ENCODE results near the gene NR2E1.

Gene NR2E1

DNA sequence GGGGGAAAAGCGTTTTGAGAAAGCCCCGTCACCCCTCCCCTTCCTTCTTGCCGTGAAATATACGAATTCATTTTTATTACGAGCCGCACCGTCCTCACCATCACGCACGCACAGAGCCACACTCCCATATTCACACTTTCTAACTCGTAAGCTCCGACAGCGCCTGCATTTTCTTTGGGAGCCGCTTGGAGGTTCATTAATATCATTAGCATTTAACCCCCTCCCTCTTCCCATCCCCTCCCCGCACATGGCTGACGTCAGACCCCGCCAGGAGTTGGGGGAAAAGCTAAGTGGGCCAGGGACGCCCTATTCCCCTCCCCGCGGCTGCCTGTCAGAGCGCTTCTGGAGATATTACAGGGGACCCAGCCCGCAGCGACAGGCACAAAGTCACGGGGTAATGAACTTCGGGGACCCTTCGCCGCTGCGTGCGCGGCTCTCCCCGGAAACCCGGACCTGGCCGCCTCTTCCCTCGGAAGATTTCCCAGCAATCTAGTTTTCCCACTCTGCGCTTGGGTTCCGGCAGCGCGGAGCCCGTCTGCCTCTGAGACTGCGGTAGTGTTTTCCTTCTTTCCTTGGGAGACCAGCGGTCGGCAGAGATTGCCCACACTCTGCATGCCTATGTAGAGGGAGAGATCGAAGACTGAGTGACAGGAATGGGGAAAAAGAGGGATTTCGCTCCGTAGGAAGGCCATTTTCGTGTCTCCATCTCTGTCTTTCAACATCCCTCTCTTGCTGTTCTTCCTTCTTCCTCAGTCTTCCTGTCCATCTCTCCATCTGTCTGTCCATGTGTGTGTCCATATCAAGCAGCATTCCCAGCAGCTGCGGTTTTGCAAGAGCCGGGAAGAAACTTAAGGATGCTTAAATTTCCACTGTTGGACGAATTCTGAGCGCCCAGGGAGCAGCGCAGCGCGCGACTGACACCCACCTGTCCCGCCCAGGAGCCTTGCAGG lies at the start of gene NR2E1:
NR2E1 (plus strand) TSS at position 309 of the 950 bp plus-strand sequence. CDS start 744 bp downstream, outside the sequence.
- Histone ChIP-seq H3K9me3 (ENCODE audit: control insufficient read depth, insufficient read depth, low read depth, low read length) (no peaks in the 10 kb centered on the region), H3K27ac (ENCODE audit: extremely low read depth, low read depth, low read length) (peak within 1 kb of the TSS; percentile 29; the same call in 1 of the 2 replicates), H3K4me1 (ENCODE audit: control insufficient read depth, insufficient read depth, low read length) (no peaks in the 10 kb centered on the region), H3K36me3 (ENCODE audit: control insufficient read depth in 2 of 2, insufficient read depth in 1 of 2, low read length in 2 of 2) (no peaks in the 10 kb centered on the region), H3K4me3 (ENCODE audit: low read depth, low read length) (peak within 1 kb of the TSS; percentile 48)
- CTCF ChIA-PET, result interaction anchor here (0.7 to 1.3 kb wide), 6 partner anchors 22 to 87 kb away, joined by 3 to 5 read pairs (median 4); no protein-coding TSS in a partner anchor
- POLR2A ChIA-PET, result interaction anchor here (1.1 to 1.9 kb wide), 4 partner anchors 10 to 397 kb away, joined by 3 to 10 read pairs (median 5); partner anchors contain the start of gene SNX3
- TF ChIP-seq, protein P1, sequence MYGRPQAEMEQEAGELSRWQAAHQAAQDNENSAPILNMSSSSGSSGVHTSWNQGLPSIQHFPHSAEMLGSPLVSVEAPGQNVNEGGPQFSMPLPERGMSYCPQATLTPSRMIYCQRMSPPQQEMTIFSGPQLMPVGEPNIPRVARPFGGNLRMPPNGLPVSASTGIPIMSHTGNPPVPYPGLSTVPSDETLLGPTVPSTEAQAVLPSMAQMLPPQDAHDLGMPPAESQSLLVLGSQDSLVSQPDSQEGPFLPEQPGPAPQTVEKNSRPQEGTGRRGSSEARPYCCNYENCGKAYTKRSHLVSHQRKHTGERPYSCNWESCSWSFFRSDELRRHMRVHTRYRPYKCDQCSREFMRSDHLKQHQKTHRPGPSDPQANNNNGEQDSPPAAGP (tag by site-specific recombination; IDR thresholded peaks at IDR 0.05), result no peak
- TF ChIP-seq, protein P2, sequence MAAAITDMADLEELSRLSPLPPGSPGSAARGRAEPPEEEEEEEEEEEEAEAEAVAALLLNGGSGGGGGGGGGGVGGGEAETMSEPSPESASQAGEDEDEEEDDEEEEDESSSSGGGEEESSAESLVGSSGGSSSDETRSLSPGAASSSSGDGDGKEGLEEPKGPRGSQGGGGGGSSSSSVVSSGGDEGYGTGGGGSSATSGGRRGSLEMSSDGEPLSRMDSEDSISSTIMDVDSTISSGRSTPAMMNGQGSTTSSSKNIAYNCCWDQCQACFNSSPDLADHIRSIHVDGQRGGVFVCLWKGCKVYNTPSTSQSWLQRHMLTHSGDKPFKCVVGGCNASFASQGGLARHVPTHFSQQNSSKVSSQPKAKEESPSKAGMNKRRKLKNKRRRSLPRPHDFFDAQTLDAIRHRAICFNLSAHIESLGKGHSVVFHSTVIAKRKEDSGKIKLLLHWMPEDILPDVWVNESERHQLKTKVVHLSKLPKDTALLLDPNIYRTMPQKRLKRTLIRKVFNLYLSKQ (tag by site-specific recombination; IDR thresholded peaks at IDR 0.05; ENCODE audit: borderline replicate concordance), result no peak
- TF ChIP-seq, protein P3, sequence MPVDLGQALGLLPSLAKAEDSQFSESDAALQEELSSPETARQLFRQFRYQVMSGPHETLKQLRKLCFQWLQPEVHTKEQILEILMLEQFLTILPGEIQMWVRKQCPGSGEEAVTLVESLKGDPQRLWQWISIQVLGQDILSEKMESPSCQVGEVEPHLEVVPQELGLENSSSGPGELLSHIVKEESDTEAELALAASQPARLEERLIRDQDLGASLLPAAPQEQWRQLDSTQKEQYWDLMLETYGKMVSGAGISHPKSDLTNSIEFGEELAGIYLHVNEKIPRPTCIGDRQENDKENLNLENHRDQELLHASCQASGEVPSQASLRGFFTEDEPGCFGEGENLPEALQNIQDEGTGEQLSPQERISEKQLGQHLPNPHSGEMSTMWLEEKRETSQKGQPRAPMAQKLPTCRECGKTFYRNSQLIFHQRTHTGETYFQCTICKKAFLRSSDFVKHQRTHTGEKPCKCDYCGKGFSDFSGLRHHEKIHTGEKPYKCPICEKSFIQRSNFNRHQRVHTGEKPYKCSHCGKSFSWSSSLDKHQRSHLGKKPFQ (tag by site-specific recombination; IDR thresholded peaks at IDR 0.05), result peak; percentile 84
- TF ChIP-seq SCRT2 (tag by site-specific recombination; IDR thresholded peaks at IDR 0.05) (no peak), HOXA7 (CRISPR knock-in tag; IDR thresholded peaks at IDR 0.05; ENCODE audit: borderline replicate concordance) (no peak), ZNF433 (tag by site-specific recombination; IDR thresholded peaks at IDR 0.05; ENCODE audit: low read depth) (no peak), ZSCAN23 (tag by site-specific recombination; IDR thresholded peaks at IDR 0.05) (no peak), SP3 (tag by site-specific recombination; IDR thresholded peaks at IDR 0.05) (peak; percentile 39), ZNF544 (tag by site-specific recombination; IDR thresholded peaks at IDR 0.05) (no peak), ZIC2 (tag by site-specific recombination; IDR thresholded peaks at IDR 0.05) (no peak), ZNF416 (tag by site-specific recombination; IDR thresholded peaks at IDR 0.05) (no peak), ZNF830 (tag by site-specific recombination; IDR thresholded peaks at IDR 0.05; ENCODE audit: low read depth) (no peak), ZNF37A (tag by site-specific recombination; IDR thresholded peaks at IDR 0.05) (no peak), ZNF426 (tag by site-specific recombination; IDR thresholded peaks at IDR 0.05) (no peak), ZBTB1 (tag by site-specific recombination; IDR thresholded peaks at IDR 0.05) (0 out of 2 replicates have a peak, but pooled peaks have one; percentile 23), ZNF549 (tag by site-specific recombination; IDR thresholded peaks at IDR 0.05) (no peak), ZNF157 (tag by site-specific recombination; IDR thresholded peaks at IDR 0.05) (no peak), SP7 (tag by site-specific recombination; IDR thresholded peaks at IDR 0.05) (no peak; the same call in 1 of the 2 replicates), ZNF843 (tag by site-specific recombination; IDR thresholded peaks at IDR 0.05) (no peak), ZNF501 (tag by site-specific recombination; IDR thresholded peaks at IDR 0.05) (peak; percentile 54; the same call in 1 of the 2 replicates), ZNF423 (tag by site-specific recombination; IDR thresholded peaks at IDR 0.05) (peak; percentile 60), GLI4 (tag by site-specific recombination; IDR thresholded peaks at IDR 0.05) (no peak), ZNF561 (tag by site-specific recombination; IDR thresholded peaks at IDR 0.05; ENCODE audit: borderline replicate concordance) (no peak), ZBTB8A (tag by site-specific recombination; IDR thresholded peaks at IDR 0.05) (peak; percentile 52; the same call in 1 of the 2 replicates)
- TF ChIP-seq, protein P4, sequence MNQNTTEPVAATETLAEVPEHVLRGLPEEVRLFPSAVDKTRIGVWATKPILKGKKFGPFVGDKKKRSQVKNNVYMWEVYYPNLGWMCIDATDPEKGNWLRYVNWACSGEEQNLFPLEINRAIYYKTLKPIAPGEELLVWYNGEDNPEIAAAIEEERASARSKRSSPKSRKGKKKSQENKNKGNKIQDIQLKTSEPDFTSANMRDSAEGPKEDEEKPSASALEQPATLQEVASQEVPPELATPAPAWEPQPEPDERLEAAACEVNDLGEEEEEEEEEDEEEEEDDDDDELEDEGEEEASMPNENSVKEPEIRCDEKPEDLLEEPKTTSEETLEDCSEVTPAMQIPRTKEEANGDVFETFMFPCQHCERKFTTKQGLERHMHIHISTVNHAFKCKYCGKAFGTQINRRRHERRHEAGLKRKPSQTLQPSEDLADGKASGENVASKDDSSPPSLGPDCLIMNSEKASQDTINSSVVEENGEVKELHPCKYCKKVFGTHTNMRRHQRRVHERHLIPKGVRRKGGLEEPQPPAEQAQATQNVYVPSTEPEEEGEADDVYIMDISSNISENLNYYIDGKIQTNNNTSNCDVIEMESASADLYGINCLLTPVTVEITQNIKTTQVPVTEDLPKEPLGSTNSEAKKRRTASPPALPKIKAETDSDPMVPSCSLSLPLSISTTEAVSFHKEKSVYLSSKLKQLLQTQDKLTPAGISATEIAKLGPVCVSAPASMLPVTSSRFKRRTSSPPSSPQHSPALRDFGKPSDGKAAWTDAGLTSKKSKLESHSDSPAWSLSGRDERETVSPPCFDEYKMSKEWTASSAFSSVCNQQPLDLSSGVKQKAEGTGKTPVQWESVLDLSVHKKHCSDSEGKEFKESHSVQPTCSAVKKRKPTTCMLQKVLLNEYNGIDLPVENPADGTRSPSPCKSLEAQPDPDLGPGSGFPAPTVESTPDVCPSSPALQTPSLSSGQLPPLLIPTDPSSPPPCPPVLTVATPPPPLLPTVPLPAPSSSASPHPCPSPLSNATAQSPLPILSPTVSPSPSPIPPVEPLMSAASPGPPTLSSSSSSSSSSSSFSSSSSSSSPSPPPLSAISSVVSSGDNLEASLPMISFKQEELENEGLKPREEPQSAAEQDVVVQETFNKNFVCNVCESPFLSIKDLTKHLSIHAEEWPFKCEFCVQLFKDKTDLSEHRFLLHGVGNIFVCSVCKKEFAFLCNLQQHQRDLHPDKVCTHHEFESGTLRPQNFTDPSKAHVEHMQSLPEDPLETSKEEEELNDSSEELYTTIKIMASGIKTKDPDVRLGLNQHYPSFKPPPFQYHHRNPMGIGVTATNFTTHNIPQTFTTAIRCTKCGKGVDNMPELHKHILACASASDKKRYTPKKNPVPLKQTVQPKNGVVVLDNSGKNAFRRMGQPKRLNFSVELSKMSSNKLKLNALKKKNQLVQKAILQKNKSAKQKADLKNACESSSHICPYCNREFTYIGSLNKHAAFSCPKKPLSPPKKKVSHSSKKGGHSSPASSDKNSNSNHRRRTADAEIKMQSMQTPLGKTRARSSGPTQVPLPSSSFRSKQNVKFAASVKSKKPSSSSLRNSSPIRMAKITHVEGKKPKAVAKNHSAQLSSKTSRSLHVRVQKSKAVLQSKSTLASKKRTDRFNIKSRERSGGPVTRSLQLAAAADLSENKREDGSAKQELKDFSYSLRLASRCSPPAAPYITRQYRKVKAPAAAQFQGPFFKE (tag by site-specific recombination; IDR thresholded peaks at IDR 0.05; ENCODE audit: borderline replicate concordance), result no peak
- TF ChIP-seq, protein P5, sequence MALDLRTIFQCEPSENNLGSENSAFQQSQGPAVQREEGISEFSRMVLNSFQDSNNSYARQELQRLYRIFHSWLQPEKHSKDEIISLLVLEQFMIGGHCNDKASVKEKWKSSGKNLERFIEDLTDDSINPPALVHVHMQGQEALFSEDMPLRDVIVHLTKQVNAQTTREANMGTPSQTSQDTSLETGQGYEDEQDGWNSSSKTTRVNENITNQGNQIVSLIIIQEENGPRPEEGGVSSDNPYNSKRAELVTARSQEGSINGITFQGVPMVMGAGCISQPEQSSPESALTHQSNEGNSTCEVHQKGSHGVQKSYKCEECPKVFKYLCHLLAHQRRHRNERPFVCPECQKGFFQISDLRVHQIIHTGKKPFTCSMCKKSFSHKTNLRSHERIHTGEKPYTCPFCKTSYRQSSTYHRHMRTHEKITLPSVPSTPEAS (tag by site-specific recombination; IDR thresholded peaks at IDR 0.05), result no peak; the same call in 1 of the 2 replicates

Data from HEK293 (cell line).